H9 (cell line): ENCODE results near the gene LPP. TPM values are rescaled to one million over a fixed set of nuclear protein-coding genes. Genes with fewer than 3 reads are reported as not detected.

Experiments
- DNase-seq: peaks from one replicate; pipeline ENCODE4 v3.0.0-alpha.2; 2017
- H2AFZ ChIP-seq: one replicate; pipeline ENCODE4 v1.6.1; 2013; ENCODE audit warnings: mild to moderate bottlenecking, low read length, control low read depth, moderate library complexity
- H2AK5ac ChIP-seq: 2 replicates; pipeline ENCODE4 v1.6.1; 2013; ENCODE audit warnings: low read length, control low read depth, mixed read lengths; ENCODE audit not compliant: insufficient read length
- H2BK120ac ChIP-seq: one replicate; pipeline ENCODE4 v1.6.1; 2013; ENCODE audit warnings: low read depth, mild to moderate bottlenecking, low read length, control low read depth, inconsistent platforms; ENCODE audit not compliant: poor library complexity, severe bottlenecking
- H2BK12ac ChIP-seq: 2 replicates; pipeline ENCODE4 v1.6.1; 2013; ENCODE audit warnings: low read length, control low read depth, mixed read lengths, low read depth; ENCODE audit not compliant: insufficient read length
- H2BK15ac ChIP-seq: 2 replicates; pipeline ENCODE4 v1.6.1; 2013; ENCODE audit warnings: low read depth, low read length, control low read depth
- H2BK20ac ChIP-seq: one replicate; pipeline ENCODE4 v1.6.1; 2013; ENCODE audit warnings: low read depth, mild to moderate bottlenecking, low read length, control low read depth, inconsistent platforms; ENCODE audit not compliant: poor library complexity, severe bottlenecking
- H2BK5ac ChIP-seq: 2 replicates; pipeline ENCODE4 v1.6.1; 2013; ENCODE audit warnings: low read length, control low read depth, mixed read lengths; ENCODE audit not compliant: insufficient read length
- H3K14ac ChIP-seq: 2 replicates; pipeline ENCODE4 v1.6.1; 2013; ENCODE audit warnings: low read length, control low read depth; ENCODE audit not compliant: insufficient read depth
- H3K18ac ChIP-seq: 2 replicates; pipeline ENCODE4 v1.6.1; 2013; ENCODE audit warnings: low read depth, mild to moderate bottlenecking, mixed read lengths, low read length, control low read depth; ENCODE audit not compliant: insufficient read length
- H3K23ac ChIP-seq: 2 replicates; pipeline ENCODE4 v1.6.1; 2013; ENCODE audit warnings: low read length, control low read depth, mixed read lengths, low read depth; ENCODE audit not compliant: insufficient read length
- H3K23me2 ChIP-seq: 2 replicates; pipeline ENCODE4 v1.6.1; 2013; ENCODE audit warnings: low read depth, mild to moderate bottlenecking, mixed read lengths, low read length, control low read depth; ENCODE audit not compliant: insufficient read length, poor library complexity, severe bottlenecking
- H3K27ac ChIP-seq: 2 replicates; pipeline ENCODE4 v1.5.1; 2013; ENCODE audit warnings: low read length, control low read depth, mixed read lengths, low read depth; ENCODE audit not compliant: insufficient read length
- H3K27me3 ChIP-seq: 2 replicates; pipeline ENCODE4 v1.6.1; 2013; ENCODE audit warnings: low read length, control low read depth, inconsistent platforms; ENCODE audit not compliant: insufficient read depth
- H3K4ac ChIP-seq: 2 replicates; pipeline ENCODE4 v1.6.1; 2013; ENCODE audit warnings: low read depth, mild to moderate bottlenecking, control low read depth, inconsistent platforms, low read length, moderate library complexity
- H3K4me1 ChIP-seq: 2 replicates; pipeline ENCODE4 v1.6.1; 2013; ENCODE audit warnings: low read length, control low read depth, inconsistent platforms; ENCODE audit not compliant: insufficient read depth
- H3K4me2 ChIP-seq: 2 replicates; pipeline ENCODE4 v1.6.1; 2013; ENCODE audit warnings: low read length, control low read depth, mixed read lengths; ENCODE audit not compliant: insufficient read length, insufficient read depth
- H3K56ac ChIP-seq: 2 replicates; pipeline ENCODE4 v1.6.1; 2013; ENCODE audit warnings: low read depth, mild to moderate bottlenecking, mixed read lengths, low read length, control low read depth; ENCODE audit not compliant: insufficient read length
- H3K79me1 ChIP-seq: 2 replicates; pipeline ENCODE4 v1.6.1; 2013; ENCODE audit warnings: low read depth, mild to moderate bottlenecking, moderate library complexity, low read length, control low read depth, inconsistent platforms; ENCODE audit not compliant: insufficient read depth, poor library complexity, severe bottlenecking
- H3K79me2 ChIP-seq: 2 replicates; pipeline ENCODE4 v1.6.1; 2013; ENCODE audit warnings: low read length, control low read depth, inconsistent platforms; ENCODE audit not compliant: insufficient read depth
- H3K9ac ChIP-seq: 2 replicates; pipeline ENCODE4 v1.6.1; 2013; ENCODE audit warnings: low read length, control low read depth, mixed read lengths; ENCODE audit not compliant: insufficient read length; ENCODE audit errors: extremely low read depth
- H3K9me3 ChIP-seq: one replicate; pipeline ENCODE4 v1.6.1; 2013; ENCODE audit warnings: low read depth, low read length, inconsistent platforms; ENCODE audit not compliant: control insufficient read depth
- H3T11ph ChIP-seq: one replicate; pipeline ENCODE4 v1.6.1; 2013; ENCODE audit warnings: mild to moderate bottlenecking, low read length, control low read depth, inconsistent platforms
- H4K20me1 ChIP-seq: one replicate; pipeline ENCODE4 v1.6.1; 2013; ENCODE audit not compliant: control insufficient read depth, insufficient read length, insufficient read depth
- H4K5ac ChIP-seq: 2 replicates; pipeline ENCODE4 v1.6.1; 2013; ENCODE audit warnings: low read depth, mild to moderate bottlenecking, mixed read lengths, low read length, control low read depth; ENCODE audit not compliant: insufficient read length
- H4K8ac ChIP-seq: replicated peaks from 2 replicates; pipeline ENCODE4 v1.6.1; 2013; ENCODE audit warnings: low read length, control low read depth, mixed read lengths, low read depth; ENCODE audit not compliant: insufficient read length
- H4K91ac ChIP-seq: 2 replicates; pipeline ENCODE4 v1.6.1; 2013; ENCODE audit warnings: low read depth, mild to moderate bottlenecking, moderate library complexity, mixed read lengths, low read length, control low read depth; ENCODE audit not compliant: insufficient read length
- H3K27ac Mint-ChIP-seq, 3 experiments: 2 replicates in 2 of 3; 3 replicates in 1 of 3; pipeline ENCODE4 v1.8.0; 2020 to 2021; ENCODE audit warnings: mixed read lengths in 3 of 3, mild to moderate bottlenecking in 1 of 3, moderate library complexity in 1 of 3
- H3K27me3 Mint-ChIP-seq: 2 replicates; pipeline ENCODE4 v1.8.0; 2021; ENCODE audit warnings: low read depth, mild to moderate bottlenecking, moderate library complexity, mixed read lengths
- H3K36me3 Mint-ChIP-seq, 3 experiments: 2 replicates in 2 of 3; 3 replicates in 1 of 3; pipeline ENCODE4 v1.8.0; 2020 to 2021; ENCODE audit warnings: low read depth in 3 of 3, mixed read lengths in 3 of 3; ENCODE audit not compliant: insufficient read depth in 1 of 3
- H3K4me1 Mint-ChIP-seq, 2 experiments: 2 replicates each; pipeline ENCODE4 v1.8.0; 2020; ENCODE audit warnings: mixed read lengths in 2 of 2
- H3K4me3 Mint-ChIP-seq, 2 experiments: 2 replicates in 1 of 2; 3 replicates in 1 of 2; pipeline ENCODE4 v1.8.0; 2020 to 2021; ENCODE audit warnings: mild to moderate bottlenecking in 2 of 2, mixed read lengths in 2 of 2, moderate library complexity in 1 of 2
- H3K9me3 Mint-ChIP-seq, 2 experiments: 2 replicates in 1 of 2; 3 replicates in 1 of 2; pipeline ENCODE4 v1.8.0; 2020; ENCODE audit warnings: mild to moderate bottlenecking in 2 of 2, mixed read lengths in 2 of 2, moderate library complexity in 1 of 2
- WGBS: extraction: QIAGEN DNeasy Blood & Tissue Kit; methylation state at CpG from one replicate; pipeline ENCODE4 v1.1.7; 2013; ENCODE audit warnings: missing lambda C conversion rate, low lambda C conversion rate, mixed read lengths; ENCODE audit not compliant: insufficient read length; ENCODE audit errors: extremely low coverage; 5-methylcytosine and 5-hydroxymethylcytosine counted together
- total RNA-seq: library from RNA; stranded (reverse); gene quantifications from 2 replicates; pipeline ENCODE4 v1.2.1, GENCODE V29; 2021
- TF ChIP-seq, protein P1 (sequence below): fragments of 200-600 bp; sonication (generic); conservative IDR thresholded peaks from 3 replicates; pipeline ENCODE4 v1.8.0; 2021; ENCODE audit warnings: antibody characterized with exemption, mild to moderate bottlenecking

The LPP gene
- total RNA-seq, 1 experiment from 2014 or later, result 64.6 TPM

DNA sequence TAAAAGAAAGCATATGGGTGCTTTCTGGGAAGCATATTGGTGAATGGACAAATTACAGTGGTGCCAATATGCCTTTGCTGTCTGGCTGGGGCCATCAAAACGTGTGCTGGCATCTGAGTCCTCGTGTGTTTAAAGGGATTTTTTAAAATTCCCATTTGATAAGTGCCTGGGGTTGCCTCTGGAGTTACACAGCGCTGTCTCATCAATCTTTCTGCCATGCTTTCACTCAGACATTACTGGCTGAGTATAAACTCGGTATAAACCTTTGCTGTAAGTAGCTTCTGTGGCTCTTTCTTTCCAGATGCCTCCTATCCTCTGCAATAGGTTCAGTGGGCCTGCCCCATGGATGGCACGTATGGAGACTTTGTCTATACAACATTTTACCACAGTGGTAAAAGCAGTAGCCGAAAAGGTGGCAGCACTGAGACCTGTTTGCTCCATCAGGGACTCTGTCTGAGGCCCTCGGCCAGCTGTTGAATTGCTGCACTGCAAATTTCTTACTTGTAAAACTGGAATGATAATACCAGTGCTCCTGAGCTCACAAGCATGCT lies 195.5 kb downstream of the LPP start:
- H4K8ac ChIP-seq, result no peak overlapping the region
- H3K27me3 ChIP-seq, result no peaks in the 10 kb centered on the region
- H3K23ac ChIP-seq, result no peak overlapping the region
- H3K79me1 ChIP-seq, result no peaks in the 10 kb centered on the region
- peaks cover 3 to 10% of the 10 kb centered on the region in 2 experiments for H3K4me1 Mint-ChIP-seq
- no peaks in the 10 kb centered on the region for H3K36me3 Mint-ChIP-seq
- H4K20me1 ChIP-seq, result no peaks in the 10 kb centered on the region
- H2AK5ac ChIP-seq, result no peak overlapping the region
- no peak overlapping the region for H2BK5ac ChIP-seq
- H4K5ac ChIP-seq, result no peak overlapping the region
- WGBS, result no CpG with 5 or more reads among the region's 7 CpGs
- H3K4me1 ChIP-seq, result no peaks in the 10 kb centered on the region
- H2BK120ac ChIP-seq, result no peak overlapping the region
- H2BK15ac ChIP-seq, result no peak overlapping the region
- no peaks in the 10 kb centered on the region for H3K9me3 Mint-ChIP-seq
- H3K27ac Mint-ChIP-seq, result peak overlapping the region in 1 of 3 experiments; percentile 73; a peak in 2 of 7 replicates
- H3K56ac ChIP-seq, result no peak overlapping the region
- no peak overlapping the region for H2BK12ac ChIP-seq
- peak; percentile 55 for DNase-seq
- H3K4ac ChIP-seq, result no peak overlapping the region
- no peaks in the 10 kb centered on the region for H3K79me2 ChIP-seq
- no peaks in the 10 kb centered on the region for H3K9me3 ChIP-seq
- H3K23me2 ChIP-seq, result no peaks in the 10 kb centered on the region
- H3K27me3 Mint-ChIP-seq, result no peaks in the 10 kb centered on the region
- no peak overlapping the region for H2BK20ac ChIP-seq
- TF ChIP-seq, protein P1, sequence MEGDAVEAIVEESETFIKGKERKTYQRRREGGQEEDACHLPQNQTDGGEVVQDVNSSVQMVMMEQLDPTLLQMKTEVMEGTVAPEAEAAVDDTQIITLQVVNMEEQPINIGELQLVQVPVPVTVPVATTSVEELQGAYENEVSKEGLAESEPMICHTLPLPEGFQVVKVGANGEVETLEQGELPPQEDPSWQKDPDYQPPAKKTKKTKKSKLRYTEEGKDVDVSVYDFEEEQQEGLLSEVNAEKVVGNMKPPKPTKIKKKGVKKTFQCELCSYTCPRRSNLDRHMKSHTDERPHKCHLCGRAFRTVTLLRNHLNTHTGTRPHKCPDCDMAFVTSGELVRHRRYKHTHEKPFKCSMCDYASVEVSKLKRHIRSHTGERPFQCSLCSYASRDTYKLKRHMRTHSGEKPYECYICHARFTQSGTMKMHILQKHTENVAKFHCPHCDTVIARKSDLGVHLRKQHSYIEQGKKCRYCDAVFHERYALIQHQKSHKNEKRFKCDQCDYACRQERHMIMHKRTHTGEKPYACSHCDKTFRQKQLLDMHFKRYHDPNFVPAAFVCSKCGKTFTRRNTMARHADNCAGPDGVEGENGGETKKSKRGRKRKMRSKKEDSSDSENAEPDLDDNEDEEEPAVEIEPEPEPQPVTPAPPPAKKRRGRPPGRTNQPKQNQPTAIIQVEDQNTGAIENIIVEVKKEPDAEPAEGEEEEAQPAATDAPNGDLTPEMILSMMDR, result peak; percentile 40; the same call in 2 of the 3 replicates
- no peak overlapping the region for H3K18ac ChIP-seq
- H3K9ac ChIP-seq, result no peak overlapping the region
- no peak overlapping the region for H3K27ac ChIP-seq
- no peak overlapping the region for H4K91ac ChIP-seq
- H3K4me2 ChIP-seq, result no peak overlapping the region
- H2AFZ ChIP-seq, result no peak overlapping the region
- no peak overlapping the region for H3K14ac ChIP-seq
- no peak overlapping the region for H3T11ph ChIP-seq
- no peak overlapping the region for H3K4me3 Mint-ChIP-seq
